HEK293 (cell line): Measurements from ENCODE around the gene SDCBP2.

Experiments
- CTCF ChIA-PET: fragments of 350-600 bp; formaldehyde crosslinking; extraction: SDS; loops from one replicate; lab custom pipeline; 2021; ENCODE audit warnings: antibody characterized with exemption; lab: Yijun Ruan, JAX
- POLR2A ChIA-PET: fragments of 300-600 bp; formaldehyde crosslinking; extraction: SDS; loops from one replicate; lab custom pipeline; 2020; ENCODE audit warnings: antibody characterized with exemption, inconsistent platforms; lab: Yijun Ruan, JAX
- H3K27ac ChIP-seq: fragments of 200-500 bp; sonication (Bioruptor generic); 2 replicates; pipeline ENCODE4 v1.5.1; 2014; ENCODE audit warnings: low read depth, low read length, control low read depth, inconsistent platforms; ENCODE audit errors: extremely low read depth
- H3K36me3 ChIP-seq, 2 experiments: fragments of 200-500 bp in 1 of 2; sonication (Bioruptor generic) in 1 of 2; 1 replicate in 1 of 2; 2 replicates in 1 of 2; pipeline ENCODE4 v1.5.1; 2014 to 2017; ENCODE audit warnings: inconsistent platforms in 2 of 2, low read length in 2 of 2; ENCODE audit not compliant: control insufficient read depth in 2 of 2, insufficient read depth in 1 of 2
- H3K4me1 ChIP-seq: fragments of 200-500 bp; sonication (Bioruptor generic); 2 replicates; pipeline ENCODE4 v1.5.1; 2014; ENCODE audit warnings: mild to moderate bottlenecking, low read length, inconsistent platforms; ENCODE audit not compliant: control insufficient read depth, insufficient read depth
- H3K4me3 ChIP-seq: 2 replicates; pipeline ENCODE4 v1.5.1; 2011; ENCODE audit warnings: low read depth, mild to moderate bottlenecking, control low read depth, low read length, moderate library complexity
- H3K9me3 ChIP-seq: fragments of 200-500 bp; sonication (Bioruptor generic); 2 replicates; pipeline ENCODE4 v1.5.1; 2014; ENCODE audit warnings: low read depth, low read length, inconsistent platforms; ENCODE audit not compliant: control insufficient read depth, insufficient read depth
- GLI4 ChIP-seq: fragments of 450-650 bp; formaldehyde crosslinking; IDR thresholded peaks from 2 replicates; pipeline ENCODE4 v1.5.1; 2016; ENCODE audit warnings: missing biosample characterization, missing genetic modification characterization
- HOXA7 ChIP-seq: sonication (generic); formaldehyde crosslinking; IDR thresholded peaks from 2 replicates; pipeline ENCODE4 v1.8.1; 2022; ENCODE audit warnings: missing genetic modification reagents, borderline replicate concordance
- KLF9 ChIP-seq: fragments of 450-650 bp; formaldehyde crosslinking; IDR thresholded peaks from 2 replicates; pipeline ENCODE4 v1.5.1; 2016; ENCODE audit warnings: missing biosample characterization, missing genetic modification characterization, low read depth
- MEIS1 ChIP-seq: sonication (generic); formaldehyde crosslinking; IDR thresholded peaks from 2 replicates; pipeline ENCODE4 v1.8.1; 2022; ENCODE audit warnings: missing genetic modification reagents, mild to moderate bottlenecking, borderline replicate concordance
- OSR2 ChIP-seq: fragments of 450-650 bp; formaldehyde crosslinking; IDR thresholded peaks from 2 replicates; pipeline ENCODE4 v1.5.1; 2016; ENCODE audit warnings: missing biosample characterization, missing genetic modification characterization
- SP7 ChIP-seq: fragments of 450-650 bp; formaldehyde crosslinking; IDR thresholded peaks from 2 replicates; pipeline ENCODE4 v1.5.1; 2016; ENCODE audit warnings: missing biosample characterization, missing genetic modification characterization
- TCF7L2 ChIP-seq: IDR thresholded peaks from 2 replicates; pipeline ENCODE4 v1.6.1; 2011; ENCODE audit warnings: low read depth, mild to moderate bottlenecking, inconsistent platforms, low read length, moderate library complexity, borderline replicate concordance
- ZBTB11 ChIP-seq: fragments of 450-650 bp; formaldehyde crosslinking; conservative IDR thresholded peaks from 2 replicates; pipeline ENCODE4 v1.5.1; 2016; ENCODE audit warnings: low read depth, missing biosample characterization, missing genetic modification characterization
- ZBTB17 ChIP-seq: fragments of 450-650 bp; formaldehyde crosslinking; IDR thresholded peaks from 2 replicates; pipeline ENCODE4 v1.5.1; 2016; ENCODE audit warnings: missing biosample characterization, missing genetic modification characterization
- ZBTB26 ChIP-seq: fragments of 450-650 bp; formaldehyde crosslinking; optimal IDR thresholded peaks from 2 replicates; pipeline ENCODE3; 2016; ENCODE audit warnings: missing biosample characterization, mild to moderate bottlenecking, missing genetic modification characterization
- ZNF10 ChIP-seq: fragments of 450-650 bp; formaldehyde crosslinking; IDR thresholded peaks from 2 replicates; pipeline ENCODE4 v1.5.1; 2017; ENCODE audit warnings: missing biosample characterization, missing genetic modification characterization
- ZNF114 ChIP-seq: fragments of 450-650 bp; formaldehyde crosslinking; IDR thresholded peaks from 2 replicates; pipeline ENCODE4 v1.5.0; 2017; ENCODE audit warnings: missing biosample characterization, missing genetic modification characterization
- ZNF138 ChIP-seq: fragments of 450-650 bp; formaldehyde crosslinking; IDR thresholded peaks from 2 replicates; pipeline ENCODE4 v1.5.1; 2016; ENCODE audit warnings: missing biosample characterization, missing genetic modification characterization, borderline replicate concordance
- ZNF148 ChIP-seq: fragments of 450-650 bp; formaldehyde crosslinking; IDR thresholded peaks from 2 replicates; pipeline ENCODE4 v1.5.0; 2017; ENCODE audit warnings: missing biosample characterization, missing genetic modification characterization, borderline replicate concordance
- ZNF16 ChIP-seq: fragments of 450-650 bp; formaldehyde crosslinking; IDR thresholded peaks from 2 replicates; pipeline ENCODE4 v1.5.1; 2016; ENCODE audit warnings: low read depth, missing biosample characterization, missing genetic modification characterization
- ZNF221 ChIP-seq: fragments of 450-650 bp; formaldehyde crosslinking; IDR thresholded peaks from 2 replicates; pipeline ENCODE4 v1.5.1; 2017; ENCODE audit warnings: missing biosample characterization, missing genetic modification characterization, borderline replicate concordance
- ZNF280C ChIP-seq: fragments of 450-650 bp; formaldehyde crosslinking; IDR thresholded peaks from 2 replicates; pipeline ENCODE4 v1.5.1; 2016; ENCODE audit warnings: missing biosample characterization, missing genetic modification characterization
- ZNF521 ChIP-seq: fragments of 450-650 bp; formaldehyde crosslinking; IDR thresholded peaks from 2 replicates; pipeline ENCODE4 v1.5.1; 2017; ENCODE audit warnings: missing biosample characterization, mild to moderate bottlenecking, missing genetic modification characterization
- ZNF549 ChIP-seq: fragments of 450-650 bp; IDR thresholded peaks from 2 replicates; pipeline ENCODE4 v1.5.1; 2018; ENCODE audit warnings: missing biosample characterization, missing genetic modification characterization, mild to moderate bottlenecking, inconsistent platforms, moderate library complexity
- ZNF791 ChIP-seq: fragments of 450-650 bp; formaldehyde crosslinking; IDR thresholded peaks from 2 replicates; pipeline ENCODE4 v1.5.1; 2016; ENCODE audit warnings: missing biosample characterization, missing genetic modification characterization
- ZSCAN23 ChIP-seq: fragments of 450-650 bp; formaldehyde crosslinking; IDR thresholded peaks from 2 replicates; pipeline ENCODE4 v1.5.1; 2016; ENCODE audit warnings: missing biosample characterization, missing genetic modification characterization
- ZSCAN4 ChIP-seq: fragments of 450-650 bp; formaldehyde crosslinking; IDR thresholded peaks from 2 replicates; pipeline ENCODE4 v1.5.1; 2017; ENCODE audit warnings: missing biosample characterization, missing genetic modification characterization

Gene SDCBP2

GRCh38 chr20:1377341-1377871, 48.5 kb upstream of the SDCBP2 start:
- H3K36me3 ChIP-seq, result peaks cover 15 to 31% of the 10 kb centered on the region in 2 experiments
- peaks cover 45% of the 10 kb centered on the region for H3K4me1 ChIP-seq
- ChIA-PET POLR2A (no interaction called here), CTCF (interaction anchor here (0.6 to 1.2 kb wide), 5 partner anchors 14 to 1079 kb away, joined by 3 to 5 read pairs (median 3); partner anchors contain the start of gene NSFL1C)
- H3K4me3 ChIP-seq, result no peak overlapping the region
- H3K27ac ChIP-seq, result no peak overlapping the region
- TF ChIP-seq ZNF16 (tag by site-specific recombination), result no peak
- no peak for TF ChIP-seq ZNF138
- no peak for TF ChIP-seq ZSCAN4 (tag by site-specific recombination)
- no peak for TF ChIP-seq ZNF280C (tag by site-specific recombination)
- no peaks in the 10 kb centered on the region for H3K9me3 ChIP-seq

- H3K4me3 ChIP-seq, result no peak overlapping the region
- peaks cover 39% of the 10 kb centered on the region for H3K4me1 ChIP-seq
- no peaks in the 10 kb centered on the region for H3K9me3 ChIP-seq
- ChIA-PET POLR2A (no interaction called here), CTCF (interaction anchor here (0.7 to 1.2 kb wide), 4 partner anchors 14 to 145 kb away, joined by 3 to 5 read pairs (median 4); partner anchors contain the start of gene NSFL1C)
- H3K36me3 ChIP-seq, result peaks cover 17 to 37% of the 10 kb centered on the region in 2 experiments
- H3K27ac ChIP-seq, result no peak overlapping the region
- TF ChIP-seq ZNF521 (tag by site-specific recombination), result no peak
- no peak for TF ChIP-seq ZBTB11 (tag by site-specific recombination)
- no peak for TF ChIP-seq OSR2 (tag by site-specific recombination)
- no peak for TF ChIP-seq MEIS1 (CRISPR knock-in tag)
- TF ChIP-seq ZNF221 (tag by site-specific recombination), result no peak
- TF ChIP-seq ZBTB26 (tag by site-specific recombination), result no peak
- TF ChIP-seq ZNF148 (tag by site-specific recombination), result no peak
- no peak for TF ChIP-seq SP7
- TF ChIP-seq ZNF549 (tag by site-specific recombination), result no peak
- no peak for TF ChIP-seq ZNF791 (tag by site-specific recombination)
- TF ChIP-seq ZBTB17 (tag by site-specific recombination), result no peak
- TF ChIP-seq ZNF10 (tag by site-specific recombination), result no peak
- no peak for TF ChIP-seq ZSCAN23
- no peak for TF ChIP-seq ZNF114 (tag by site-specific recombination)
- TF ChIP-seq KLF9, result no peak
- TF ChIP-seq GLI4 (tag by site-specific recombination), result no peak
- no peak for TF ChIP-seq HOXA7 (CRISPR knock-in tag)
- no peak for TF ChIP-seq TCF7L2
These were observed 47.7 kb upstream of the SDCBP2 start for GRCh38 chr20:1376408-1377270.
